Measurements from ENCODE around the gene NTHL1. TPM values are rescaled to one million over a fixed set of nuclear protein-coding genes. Genes with fewer than 3 reads are reported as not detected.

NTHL1 gene
- total RNA-seq, 1 donor from 2014 or later, result 13.7 TPM

- peaks cover 3% of the 10 kb centered on the region for H3K36me3 ChIP-seq (ENCODE audit: insufficient read depth, low read length)
- no peak overlapping the region for H2AFZ ChIP-seq (ENCODE audit: low read depth, low read length)
- no peak overlapping the region for H3K27ac ChIP-seq (ENCODE audit: low read depth, low read length)
- no peaks in the 10 kb centered on the region for H3K27me3 Mint-ChIP-seq (ENCODE audit: low read depth, unreplicated experiment)
- H3K27me3 ChIP-seq (ENCODE audit: insufficient read depth, low read length), result no peaks in the 10 kb centered on the region
- no peak overlapping the region for H3K4me2 ChIP-seq (ENCODE audit: low read length)
- no peaks in the 10 kb centered on the region for H3K9me3 Mint-ChIP-seq (ENCODE audit: unreplicated experiment)
- FAIRE-seq, result no peak
- no peak overlapping the region for H3K27ac Mint-ChIP-seq (ENCODE audit: unreplicated experiment)
- H3K36me3 Mint-ChIP-seq (ENCODE audit: low read depth, unreplicated experiment), result peaks cover 10% of the 10 kb centered on the region
- TF ChIP-seq EZH2 (IDR thresholded peaks at IDR 0.05; ENCODE audit: insufficient read depth, low read length) (no peak), CTCF (IDR thresholded peaks at IDR 0.05; ENCODE audit: insufficient read depth, low read depth, low read length) (no peak)
- H3K4me3 ChIP-seq (ENCODE audit: insufficient read depth, low read depth, low read length), result no peak overlapping the region
- H3K9me3 ChIP-seq (ENCODE audit: insufficient read depth, low read depth, low read length), result no peaks in the 10 kb centered on the region
- H3K4me3 Mint-ChIP-seq (ENCODE audit: unreplicated experiment), result no peak overlapping the region
- peaks cover 2% of the 10 kb centered on the region for H3K4me1 ChIP-seq (ENCODE audit: insufficient read depth, low read length)
- no peak overlapping the region for H3K9ac ChIP-seq (ENCODE audit: low read length)
- H4K20me1 ChIP-seq (ENCODE audit: insufficient read depth, low read length), result peaks cover 15% of the 10 kb centered on the region
- H3K4me1 Mint-ChIP-seq (ENCODE audit: low read depth, unreplicated experiment), result no peaks in the 10 kb centered on the region
- DNase-seq (ENCODE audit: low read depth), result no peak
- H3K79me2 ChIP-seq (ENCODE audit: insufficient read depth, low read length), result no peaks in the 10 kb centered on the region
Measured at GRCh38 chr16:2061023-2061422, 13.4 kb upstream of the NTHL1 start.

GRCh38 chr16:2060346-2060745 lies 12.7 kb upstream of the NTHL1 start:
- Histone ChIP-seq H3K4me2 (ENCODE audit: low read length) (no peak overlapping the region), H3K4me1 (ENCODE audit: insufficient read depth, low read length) (peaks cover 3% of the 10 kb centered on the region), H3K4me3 (ENCODE audit: insufficient read depth, low read depth, low read length) (no peak overlapping the region), H3K27me3 (ENCODE audit: insufficient read depth, low read length) (no peaks in the 10 kb centered on the region), H3K9me3 (ENCODE audit: insufficient read depth, low read depth, low read length) (no peaks in the 10 kb centered on the region), H2AFZ (ENCODE audit: low read depth, low read length) (no peak overlapping the region), H3K79me2 (ENCODE audit: insufficient read depth, low read length) (no peaks in the 10 kb centered on the region), H4K20me1 (ENCODE audit: insufficient read depth, low read length) (peaks cover 15% of the 10 kb centered on the region), H3K27ac (ENCODE audit: low read depth, low read length) (no peak overlapping the region), H3K9ac (ENCODE audit: low read length) (no peak overlapping the region), H3K36me3 (ENCODE audit: insufficient read depth, low read length) (no peaks in the 10 kb centered on the region)
- no peak for TF ChIP-seq EZH2 (IDR thresholded peaks at IDR 0.05; ENCODE audit: insufficient read depth, low read length)
- no peak for TF ChIP-seq CTCF (IDR thresholded peaks at IDR 0.05; ENCODE audit: insufficient read depth, low read depth, low read length)
- peaks cover 9% of the 10 kb centered on the region for H3K36me3 Mint-ChIP-seq (ENCODE audit: low read depth, unreplicated experiment)
- H3K4me3 Mint-ChIP-seq (ENCODE audit: unreplicated experiment), result no peak overlapping the region
- FAIRE-seq (no peak), DNase-seq (ENCODE audit: low read depth) (no peak)
- H3K9me3 Mint-ChIP-seq (ENCODE audit: unreplicated experiment), result no peaks in the 10 kb centered on the region
- H3K4me1 Mint-ChIP-seq (ENCODE audit: low read depth, unreplicated experiment), result no peaks in the 10 kb centered on the region
- no peak overlapping the region for H3K27ac Mint-ChIP-seq (ENCODE audit: unreplicated experiment)
- H3K27me3 Mint-ChIP-seq (ENCODE audit: low read depth, unreplicated experiment), result no peaks in the 10 kb centered on the region

- no peaks in the 10 kb centered on the region for H3K4me1 Mint-ChIP-seq (ENCODE audit: low read depth, unreplicated experiment)
- Histone ChIP-seq H3K36me3 (ENCODE audit: insufficient read depth, low read length) (peaks cover 4% of the 10 kb centered on the region), H3K9me3 (ENCODE audit: insufficient read depth, low read depth, low read length) (no peaks in the 10 kb centered on the region), H3K79me2 (ENCODE audit: insufficient read depth, low read length) (no peaks in the 10 kb centered on the region), H3K27me3 (ENCODE audit: insufficient read depth, low read length) (no peaks in the 10 kb centered on the region), H2AFZ (ENCODE audit: low read depth, low read length) (no peak overlapping the region), H4K20me1 (ENCODE audit: insufficient read depth, low read length) (peaks cover 24% of the 10 kb centered on the region), H3K9ac (ENCODE audit: low read length) (no peak overlapping the region), H3K4me2 (ENCODE audit: low read length) (no peak overlapping the region), H3K27ac (ENCODE audit: low read depth, low read length) (no peak overlapping the region), H3K4me3 (ENCODE audit: insufficient read depth, low read depth, low read length) (no peak overlapping the region), H3K4me1 (ENCODE audit: insufficient read depth, low read length) (peaks cover 3% of the 10 kb centered on the region)
- no peak overlapping the region for H3K27ac Mint-ChIP-seq (ENCODE audit: unreplicated experiment)
- no peak for FAIRE-seq
- H3K36me3 Mint-ChIP-seq (ENCODE audit: low read depth, unreplicated experiment), result peaks cover 9% of the 10 kb centered on the region
- no peaks in the 10 kb centered on the region for H3K27me3 Mint-ChIP-seq (ENCODE audit: low read depth, unreplicated experiment)
- no peak for DNase-seq (ENCODE audit: low read depth)
- H3K9me3 Mint-ChIP-seq (ENCODE audit: unreplicated experiment), result no peaks in the 10 kb centered on the region
- no peak overlapping the region for H3K4me3 Mint-ChIP-seq (ENCODE audit: unreplicated experiment)
- TF ChIP-seq EZH2 (IDR thresholded peaks at IDR 0.05; ENCODE audit: insufficient read depth, low read length) (no peak), CTCF (IDR thresholded peaks at IDR 0.05; ENCODE audit: insufficient read depth, low read depth, low read length) (no peak)
Measured at GRCh38 chr16:2058872-2059271, 11.2 kb upstream of the NTHL1 start.

Data from astrocyte (in vitro differentiated cells and primary cell).